ENCODE results near the gene SEMA3A. TPM values are rescaled to one million over a fixed set of nuclear protein-coding genes. Genes with fewer than 3 reads are reported as not detected.

Gene SEMA3A
- total and polyA plus RNA-seq, 2 of the 4 experiments (the other 2 are of a cell fraction), result 31.2 to 213 TPM

GRCh38 chr7:84040355-84040754 lies 154.2 kb downstream of the SEMA3A start:
- H4K8ac ChIP-seq (ENCODE audit: low read depth in 2 of 2, low read length in 2 of 2), result peak overlapping the region in 1 of 2 experiments; percentile 28; a peak in 1 of 4 replicates
- WGBS, 2 experiments (ENCODE audit: extremely low coverage in 2 of 2, insufficient read length in 1 of 2), result 100% methylated on average over 1 of the region's 3 CpGs; no CpG with 5 or more reads in 1 of the 2 experiments
- H3K23ac ChIP-seq (ENCODE audit: low read depth, low read length), result no peak overlapping the region
- peak overlapping the region; percentile 47; the same call in 1 of the 2 replicates for H3K18ac ChIP-seq (ENCODE audit: low read depth, low read length)
- no peak overlapping the region for H3K27ac ChIP-seq (ENCODE audit: insufficient read depth, low read length)
- no peak overlapping the region for H3K4me3 ChIP-seq (ENCODE audit: insufficient read depth, low read depth, low read length)
- H3K9me1 ChIP-seq (ENCODE audit: insufficient read depth, low read length), result peaks cover 5% of the 10 kb centered on the region
- TF ChIP-seq SMC3 (IDR thresholded peaks at IDR 0.05; ENCODE audit: low read depth, low read length) (no peak), RAD21 (IDR thresholded peaks at IDR 0.05; ENCODE audit: low read length) (no peak), MAZ (IDR thresholded peaks at IDR 0.05; ENCODE audit: borderline replicate concordance, low read depth, low read length) (no peak), RCOR1 (IDR thresholded peaks at IDR 0.05; ENCODE audit: insufficient replicate concordance, low read length) (no peak), NFE2L2 (IDR thresholded peaks at IDR 0.05; ENCODE audit: low read depth, low read length) (no peak), ELK1 (IDR thresholded peaks at IDR 0.05; ENCODE audit: borderline replicate concordance, low read depth, low read length) (no peak), MXI1 (IDR thresholded peaks at IDR 0.05; ENCODE audit: borderline replicate concordance, low read depth, low read length) (no peak), USF2 (IDR thresholded peaks at IDR 0.05; ENCODE audit: low read depth, low read length) (no peak), RFX5 (IDR thresholded peaks at IDR 0.05; ENCODE audit: low read depth, low read length) (no peak), CTCF (conservative IDR thresholded peaks at IDR 0.05; ENCODE audit: low read depth, low read length) (no peak), MAFK (IDR thresholded peaks at IDR 0.05; ENCODE audit: low read depth, low read length) (no peak), FOS (IDR thresholded peaks at IDR 0.05; ENCODE audit: low read depth, low read length) (no peak), CHD1 (IDR thresholded peaks at IDR 0.05; ENCODE audit: low read depth, low read length) (no peak), POLR2A (IDR thresholded peaks at IDR 0.05; ENCODE audit: low read depth, low read length) (no peak), BHLHE40 (IDR thresholded peaks at IDR 0.05; ENCODE audit: low read depth, low read length) (no peak), CEBPB (IDR thresholded peaks at IDR 0.05; ENCODE audit: low read depth, low read length) (no peak)
- intact Hi-C loops (cut with micrococcal nuclease) (no loop called here), in situ Hi-C loops (cut with MboI; ENCODE audit: low sequenced_read_pairs) (no loop called here), dilution Hi-C loops (cut with HindIII; ENCODE audit: low sequenced_read_pairs, unreplicated experiment) (no loop called here)
- H3K4ac ChIP-seq (ENCODE audit: low read depth, low read length), result 0 out of 2 replicates have a peak overlapping the region, but pooled peaks have one; percentile 20
- no peak overlapping the region for H2AK5ac ChIP-seq (ENCODE audit: low read depth, low read length)
- ChIA-PET POLR2A (ENCODE audit: unreplicated experiment) (no interaction called here), CTCF (no interaction called here)
- no peak overlapping the region for H3K4me2 ChIP-seq (ENCODE audit: low read depth, low read length)
- H2AFZ ChIP-seq (replicated peaks; ENCODE audit: low read length, poor library complexity), result no peak overlapping the region
- H2AK9ac ChIP-seq (replicated peaks; ENCODE audit: low read depth, low read length, poor library complexity), result no peak overlapping the region
- no peaks in the 10 kb centered on the region for H4K20me1 ChIP-seq (ENCODE audit: insufficient read depth, low read length)
- no peak overlapping the region for H2BK120ac ChIP-seq (ENCODE audit: low read depth, low read length)
- H3K4me1 ChIP-seq (ENCODE audit: control insufficient read depth, insufficient read depth, low read length), result peaks cover 6% of the 10 kb centered on the region
- H2BK20ac ChIP-seq (ENCODE audit: low read depth, low read length), result no peak overlapping the region
- no peak overlapping the region for H3K56ac ChIP-seq (ENCODE audit: extremely low read depth, insufficient read depth, low read length)
- H3K9me3 ChIP-seq (ENCODE audit: control insufficient read depth, insufficient read depth, low read length), result no peaks in the 10 kb centered on the region
- H4K5ac ChIP-seq (ENCODE audit: low read depth, low read length), result 0 out of 2 replicates have a peak overlapping the region, but pooled peaks have one; percentile 65
- DNase-seq, result no peak
- peaks cover 6 to 41% of the 10 kb centered on the region in 2 experiments; a peak in 3 of 4 replicates for H3K79me1 ChIP-seq (ENCODE audit: low read depth in 1 of 2, low read length in 2 of 2)
- H3K14ac ChIP-seq (replicated peaks; ENCODE audit: low read depth, low read length), result peak overlapping the region; percentile 37; the same call in 1 of the 2 replicates
- no peak overlapping the region for H2BK15ac ChIP-seq (ENCODE audit: low read depth, low read length)
- no peak overlapping the region for H3K9ac ChIP-seq (ENCODE audit: low read depth, low read length)
- ATAC-seq (ENCODE audit: low read depth), result no peak
- H3K27me3 ChIP-seq (ENCODE audit: control insufficient read depth, insufficient read depth, low read length), result no peaks in the 10 kb centered on the region
- no peak overlapping the region for H4K91ac ChIP-seq (ENCODE audit: insufficient read depth, low read depth, low read length)
- no peak overlapping the region for H2BK5ac ChIP-seq (ENCODE audit: low read depth, low read length, poor library complexity, severe bottlenecking)
- peaks cover 14% of the 10 kb centered on the region for H3K36me3 ChIP-seq (ENCODE audit: control insufficient read depth, insufficient read depth, low read length)
- BruUV-seq (replicated peaks), result no TSS peak
